ENCODE measurements around the gene TMEM208.

The TMEM208 gene

GRCh38 chr16:67209565-67209964 is 17.4 kb upstream of the TMEM208 start:
- no peak for DNase-seq (ENCODE audit: low read depth)

GRCh38 chr16:67210069-67210937 is 16.6 kb upstream of the TMEM208 start:
- DNase-seq (ENCODE audit: low read depth) = no peak

- no peak for DNase-seq (ENCODE audit: low read depth)
Observed at GRCh38 chr16:67211674-67212073, 15.3 kb upstream of the TMEM208 start.

GRCh38 chr16:67212766-67213165 is 14.2 kb upstream of the TMEM208 start:
- DNase-seq (ENCODE audit: low read depth) = no peak

DNA sequence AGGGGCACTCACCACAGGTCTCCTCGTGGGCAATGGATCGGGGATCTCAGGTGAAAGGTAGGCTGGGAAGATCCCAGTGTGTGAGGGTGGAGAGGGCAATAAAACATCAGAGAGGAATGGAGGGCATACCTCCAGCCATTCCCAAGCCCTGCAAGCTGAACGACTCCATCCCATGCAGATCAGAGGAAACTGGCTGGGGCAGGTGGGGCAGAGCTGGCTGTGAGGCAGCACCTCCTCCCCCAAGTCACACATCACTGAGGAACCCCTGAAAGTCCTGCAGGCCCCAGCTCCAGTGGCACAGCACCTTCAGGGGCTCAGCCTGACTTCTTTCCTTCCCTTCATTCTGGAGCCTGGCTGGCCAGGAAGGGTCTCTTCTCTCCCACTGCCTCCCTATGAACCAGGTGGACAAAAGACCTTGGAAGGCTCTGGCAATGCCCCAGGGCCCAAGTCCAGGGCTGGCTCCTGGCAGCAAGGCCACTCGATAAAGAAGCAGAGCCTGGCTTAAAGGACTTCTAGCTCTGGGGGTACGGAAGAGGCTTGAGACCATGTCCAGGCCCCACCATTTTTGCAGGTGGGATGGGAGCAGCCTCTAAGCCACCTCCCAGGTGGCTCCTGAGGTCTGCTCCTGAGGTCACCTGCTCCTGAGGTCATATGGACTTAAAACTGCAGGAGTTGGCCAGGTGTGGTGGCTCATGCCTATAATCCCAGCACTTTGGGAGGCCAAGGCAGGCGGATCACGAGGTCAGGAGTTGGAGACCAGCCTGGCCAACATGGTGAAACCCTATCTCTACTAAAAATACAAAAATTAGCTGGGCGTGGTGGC is 13.5 kb upstream of the TMEM208 start:
- DNase-seq (ENCODE audit: low read depth) = no peak

- no peak for DNase-seq (ENCODE audit: low read depth)
Observed at GRCh38 chr16:67215706-67216105, 11.2 kb upstream of the TMEM208 start.

DNA sequence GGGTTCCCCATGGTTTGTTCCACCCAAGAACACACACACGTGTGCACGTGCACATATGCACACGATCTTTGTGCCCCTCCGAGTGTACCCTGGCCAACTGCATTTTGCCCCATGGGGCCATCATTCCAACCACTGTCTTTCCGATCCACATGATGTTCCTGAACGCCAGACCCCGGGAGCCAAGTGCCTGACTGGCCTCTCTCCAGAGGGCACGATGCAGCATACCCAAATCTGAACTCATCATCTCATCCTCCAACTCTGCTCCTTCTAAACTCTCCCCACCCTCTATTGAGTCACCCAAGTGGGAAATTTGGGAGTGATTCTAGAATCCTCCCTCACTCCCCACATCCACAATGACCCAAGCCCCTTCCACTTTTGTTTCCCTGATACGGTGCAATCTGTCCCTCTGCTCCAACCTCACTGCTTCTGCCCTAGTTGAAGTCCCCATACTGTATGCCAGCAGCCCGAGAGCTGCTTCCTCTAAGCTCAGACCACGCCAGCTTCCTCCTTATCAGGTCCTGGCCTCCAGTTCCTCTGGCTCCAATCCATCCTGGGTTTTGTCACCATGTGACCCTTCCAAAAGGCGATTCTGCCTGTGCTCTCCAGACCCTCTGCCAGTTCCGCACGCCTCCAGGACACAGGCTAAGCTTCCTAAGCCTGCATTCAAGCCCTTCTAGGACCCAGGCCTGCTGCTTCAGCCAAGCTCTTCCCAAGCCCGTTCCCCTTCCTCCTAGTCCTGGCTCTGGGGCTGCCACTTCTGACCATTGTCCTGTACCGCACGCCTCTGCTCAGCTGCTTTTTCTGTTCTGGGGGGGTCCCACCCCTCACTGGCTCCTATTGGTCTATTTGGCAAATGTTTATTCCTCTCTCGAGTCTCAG is 10.1 kb upstream of the TMEM208 start:
- no peak for DNase-seq (ENCODE audit: low read depth)

- DNase-seq (ENCODE audit: low read depth) = no peak
Observed at GRCh38 chr16:67223992-67224391, 2.9 kb upstream of the TMEM208 start.

DNA sequence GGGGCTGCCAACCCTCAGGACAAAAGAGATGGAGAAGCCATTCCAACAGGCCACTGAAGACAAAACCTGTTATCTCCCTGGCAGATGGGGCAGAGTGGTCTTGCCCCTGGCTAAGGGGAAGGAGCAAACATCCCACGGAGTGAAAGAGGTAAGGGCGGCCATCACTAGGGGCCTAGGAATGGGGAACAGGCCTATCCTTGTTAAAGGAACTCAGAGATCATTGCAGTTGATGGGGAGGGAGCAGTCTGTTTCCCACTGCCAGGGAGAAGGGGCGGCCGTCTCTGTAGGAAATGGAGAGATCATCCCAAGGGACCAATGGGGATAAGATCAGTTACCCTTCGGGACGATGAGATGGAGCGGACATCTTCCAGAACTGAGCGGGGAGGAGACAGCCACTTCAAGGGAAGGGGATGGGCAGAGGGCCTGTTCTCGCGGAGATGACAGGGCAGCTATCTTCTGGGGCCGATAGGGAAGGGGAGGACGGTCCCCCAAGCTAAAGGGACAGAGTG is 581 bp upstream of the TMEM208 start:
- no peak for DNase-seq (ENCODE audit: low read depth)

DNA sequence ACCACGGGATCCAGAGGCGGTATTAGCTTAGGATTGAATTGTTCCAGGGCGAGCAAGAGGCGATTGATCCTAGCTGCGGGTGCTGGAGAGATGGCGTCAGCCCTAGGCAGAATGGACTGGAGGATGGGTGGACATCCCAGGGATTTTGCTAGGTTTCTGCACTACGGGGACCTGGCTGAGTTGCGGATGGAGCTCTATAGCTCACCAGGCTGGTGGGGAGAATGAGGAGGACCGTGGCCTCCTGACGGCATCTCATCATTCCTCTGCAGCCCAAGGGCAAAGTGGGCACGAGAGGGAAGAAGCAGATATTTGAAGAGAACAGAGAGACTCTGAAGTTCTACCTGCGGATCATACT is 614 bp downstream of the TMEM208 start:
- no peak for DNase-seq (ENCODE audit: low read depth)

DNA sequence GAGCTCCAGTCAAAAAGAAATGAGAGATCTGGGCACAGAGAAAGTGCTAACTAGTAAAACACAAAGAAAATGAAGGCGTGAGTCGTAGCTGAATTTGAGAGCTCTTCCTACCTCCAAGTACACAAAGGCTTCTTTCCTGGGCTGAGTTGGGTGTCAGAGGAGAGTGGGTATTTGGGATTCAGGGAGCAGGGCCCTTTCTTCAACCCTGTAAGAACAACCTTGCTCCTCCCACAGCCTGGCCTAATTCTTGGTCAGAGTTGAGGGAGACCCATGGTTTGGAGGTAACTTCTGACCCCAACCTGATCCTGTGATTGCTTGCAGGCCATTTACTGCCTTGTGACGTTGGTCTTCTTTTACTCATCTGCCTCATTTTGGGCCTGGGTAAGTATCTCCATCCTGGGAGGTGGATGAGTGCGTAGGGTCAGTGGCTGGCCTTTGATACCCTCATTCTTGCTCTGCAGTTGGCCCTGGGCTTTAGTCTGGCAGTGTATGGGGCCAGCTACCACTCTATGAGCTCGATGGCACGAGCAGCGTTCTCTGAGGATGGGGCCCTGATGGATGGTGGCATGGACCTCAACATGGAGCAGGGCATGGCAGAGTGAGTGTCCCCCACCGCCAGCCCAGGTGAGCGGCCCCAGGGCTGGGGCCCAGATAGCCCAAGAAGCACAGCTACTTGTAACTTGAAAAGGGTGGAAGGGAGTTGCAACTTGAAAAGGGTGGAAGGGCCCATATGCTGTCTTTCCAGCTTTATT is 1.3 kb downstream of the TMEM208 start:
- no peak for DNase-seq (ENCODE audit: low read depth)

- DNase-seq (ENCODE audit: low read depth) = no peak
Observed at GRCh38 chr16:67228905-67229304, 2.0 kb downstream of the TMEM208 start.

DNA sequence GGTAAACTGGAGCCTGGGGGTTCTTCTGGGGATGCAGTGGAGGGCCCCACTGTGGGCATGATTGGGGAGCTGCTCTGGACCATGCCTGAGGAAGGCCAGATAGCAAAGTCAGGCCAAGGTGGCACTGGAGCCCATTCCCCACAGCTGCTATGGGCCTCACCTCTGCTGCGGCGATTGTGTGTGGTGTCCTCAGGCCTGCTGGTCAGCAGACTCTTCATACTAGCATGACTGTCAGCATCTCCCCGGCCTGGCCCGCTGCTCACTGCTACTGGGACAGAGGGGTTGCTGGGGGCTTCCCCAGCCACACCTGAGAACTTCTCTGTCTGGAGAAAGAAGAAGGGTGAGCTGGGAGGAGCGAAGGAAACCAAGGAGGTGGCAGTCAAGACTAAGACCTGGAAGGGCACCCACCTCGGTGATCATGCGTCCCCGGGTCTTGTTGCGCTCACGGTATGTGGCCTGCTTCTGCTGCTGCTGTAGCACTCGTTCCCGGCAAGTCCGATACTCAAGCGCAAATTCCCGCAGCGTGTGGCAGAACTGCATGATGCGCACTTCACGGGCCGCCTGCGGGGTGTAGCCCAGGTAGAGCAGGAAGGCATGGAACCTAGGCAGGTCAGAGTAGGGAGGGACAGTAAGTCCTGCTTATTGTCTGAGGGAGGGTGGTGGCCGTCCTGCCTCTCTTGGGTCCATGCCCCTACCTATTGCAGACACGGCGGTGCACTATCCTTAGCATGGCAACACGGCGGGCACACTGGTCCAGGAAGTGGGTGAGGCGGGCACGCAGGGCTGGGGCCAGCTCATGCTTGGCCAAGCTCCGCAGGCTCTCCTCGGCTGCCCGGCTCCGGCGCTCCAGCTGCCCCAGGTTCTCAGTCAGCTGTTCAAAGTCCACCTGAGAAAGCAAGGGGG is 3.2 kb downstream of the TMEM208 start:
- DNase-seq (ENCODE audit: low read depth) = no peak

GRCh38 chr16:67230809-67231660 is 4.1 kb downstream of the TMEM208 start:
- DNase-seq (ENCODE audit: low read depth) = no peak

DNA sequence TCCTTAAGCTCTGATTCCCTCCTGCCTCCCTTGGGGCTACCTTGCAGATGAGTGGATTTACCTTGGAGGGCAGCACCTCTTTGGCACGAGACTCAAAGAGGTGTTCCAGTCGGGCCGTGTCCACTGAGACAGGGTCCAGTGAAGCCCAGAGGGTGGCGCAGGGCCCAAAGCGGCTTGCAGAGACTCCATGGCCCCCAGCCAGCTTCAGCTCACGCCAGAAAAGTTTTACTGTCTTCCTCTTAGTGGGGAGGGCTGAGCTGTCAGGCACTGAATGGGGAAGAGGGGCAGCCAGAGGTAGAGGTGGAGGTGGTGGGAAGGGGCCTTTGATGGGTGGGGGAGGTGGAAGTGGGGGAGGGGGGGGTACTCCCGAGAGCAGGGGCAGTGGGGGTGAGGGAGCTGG is 6.7 kb downstream of the TMEM208 start:
- no peak for DNase-seq (ENCODE audit: low read depth)

- no peak for DNase-seq (ENCODE audit: low read depth)
Observed at GRCh38 chr16:67234180-67234597, 7.3 kb downstream of the TMEM208 start.

- DNase-seq (ENCODE audit: low read depth) = no peak
Observed at GRCh38 chr16:67235816-67236562, 9.1 kb downstream of the TMEM208 start.

DNA sequence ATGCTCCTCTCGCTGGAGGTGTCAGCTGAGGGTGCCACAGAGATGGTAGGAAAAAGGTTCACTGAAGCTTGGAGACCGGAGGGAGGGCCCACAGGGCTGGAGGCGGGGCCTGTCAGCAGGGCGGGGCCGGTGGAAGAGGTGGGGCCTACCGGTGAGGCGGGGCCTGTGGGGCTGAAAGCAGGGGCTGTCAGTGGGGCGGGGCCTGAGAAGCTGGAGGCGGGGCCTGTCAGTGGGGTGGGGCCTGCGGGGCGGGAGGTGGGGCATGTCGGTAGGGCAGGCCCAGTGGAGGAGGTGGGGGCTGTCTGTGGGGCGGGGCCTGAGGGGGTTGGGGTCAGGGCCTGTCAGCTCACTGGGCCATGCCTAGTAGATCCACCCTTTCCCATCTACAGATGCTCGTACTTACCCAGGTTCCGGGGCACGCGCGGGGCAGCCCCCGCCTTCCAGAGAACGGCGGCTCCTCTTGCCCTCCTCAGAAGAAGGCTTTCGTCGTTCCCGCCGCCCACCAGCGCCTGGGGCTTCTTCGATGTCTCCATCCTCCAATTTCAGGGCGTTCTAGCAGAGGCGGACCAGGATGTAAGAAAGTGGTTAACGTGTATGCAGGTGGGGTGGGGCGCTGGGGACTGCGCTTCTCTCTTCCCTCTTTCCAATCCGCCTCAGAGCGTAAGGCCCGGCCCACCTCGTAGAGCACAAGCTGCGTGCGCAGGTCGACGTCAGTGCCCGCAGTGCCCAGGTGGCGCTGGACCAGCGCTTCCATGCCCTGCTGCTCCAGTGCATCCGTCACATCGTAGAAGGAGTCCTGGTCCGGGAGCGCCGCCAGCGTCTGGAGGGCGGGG is 9.8 kb downstream of the TMEM208 start:
- peak; percentile 64 for DNase-seq (ENCODE audit: low read depth)
